ENCODE measurements around the gene RPS6KB1.
"Not testable (repeated sequence)": the region's sequence is repeated elsewhere in the genome, so short reads cannot be mapped to it uniquely, and the experiment has no call there.

The RPS6KB1 gene

GRCh38 chr17:59893676-59894100, 767 bp downstream of the RPS6KB1 start:
- Histone ChIP-seq H3K4me3 (ENCODE audit: insufficient read depth, low read depth, low read length) (peak overlapping the region; percentile 94), H3K27me3 (ENCODE audit: control insufficient read depth, insufficient read depth, low read length, poor library complexity, severe bottlenecking) (no peaks in the 10 kb centered on the region), H3K4me1 (ENCODE audit: control insufficient read depth, insufficient read depth, low read length) (peaks cover 7% of the 10 kb centered on the region), H3K27ac (ENCODE audit: insufficient read depth, low read depth, low read length, poor library complexity, severe bottlenecking) (no peak overlapping the region), H3K36me3 (ENCODE audit: control insufficient read depth, insufficient read depth, low read length) (no peaks in the 10 kb centered on the region), H3K9me3 (ENCODE audit: control insufficient read depth, low read length) (no peaks in the 10 kb centered on the region)
- 5 to 8% methylated on average over 11 of the region's 11 CpGs for WGBS, 2 experiments

- 93 to 96% methylated on average over 4 of the region's 4 CpGs for WGBS, 2 experiments
- no peak overlapping the region for H3K27ac ChIP-seq (ENCODE audit: insufficient read depth, low read depth, low read length, poor library complexity, severe bottlenecking)
- no peaks in the 10 kb centered on the region for H3K27me3 ChIP-seq (ENCODE audit: control insufficient read depth, insufficient read depth, low read length, poor library complexity, severe bottlenecking)
- no peaks in the 10 kb centered on the region for H3K36me3 ChIP-seq (ENCODE audit: control insufficient read depth, insufficient read depth, low read length)
- H3K4me1 ChIP-seq (ENCODE audit: control insufficient read depth, insufficient read depth, low read length): peaks cover 7% of the 10 kb centered on the region
- H3K4me3 ChIP-seq (ENCODE audit: insufficient read depth, low read depth, low read length): no peak overlapping the region
- no peaks in the 10 kb centered on the region for H3K9me3 ChIP-seq (ENCODE audit: control insufficient read depth, low read length)
Observed at GRCh38 chr17:59897090-59897489, 4.2 kb downstream of the RPS6KB1 start.

DNA sequence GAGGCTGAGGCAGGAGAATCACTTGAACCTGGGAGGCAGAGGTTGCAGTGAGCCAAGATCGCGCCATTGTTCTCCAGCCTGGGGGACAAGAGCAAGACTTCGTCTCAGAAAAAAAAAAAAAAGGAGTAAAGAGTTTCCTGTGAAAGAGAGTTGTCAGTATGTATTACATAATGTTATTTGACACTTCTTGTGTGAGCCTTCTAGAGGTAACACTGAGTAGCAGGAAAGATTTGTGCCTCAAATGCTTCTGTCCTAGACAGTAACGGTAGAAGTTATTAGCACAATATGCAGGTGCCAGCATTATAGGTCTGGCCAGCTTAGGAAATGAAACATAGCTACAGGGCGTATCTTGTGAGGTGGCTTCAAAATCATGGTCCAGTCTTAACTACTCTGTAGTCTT, 6.2 kb downstream of the RPS6KB1 start:
- H3K36me3 ChIP-seq (ENCODE audit: control insufficient read depth, insufficient read depth, low read length): no peaks in the 10 kb centered on the region
- no peaks in the 10 kb centered on the region for H3K27me3 ChIP-seq (ENCODE audit: control insufficient read depth, insufficient read depth, low read length, poor library complexity, severe bottlenecking)
- H3K4me3 ChIP-seq (ENCODE audit: insufficient read depth, low read depth, low read length): no peak overlapping the region
- no peak overlapping the region for H3K27ac ChIP-seq (ENCODE audit: insufficient read depth, low read depth, low read length, poor library complexity, severe bottlenecking)
- no peaks in the 10 kb centered on the region for H3K9me3 ChIP-seq (ENCODE audit: control insufficient read depth, low read length)
- whole genome bisulfite sequencing, 2 experiments: 93 to 94% methylated on average over 5 of the region's 5 CpGs
- H3K4me1 ChIP-seq (ENCODE audit: control insufficient read depth, insufficient read depth, low read length): peaks cover 2% of the 10 kb centered on the region

GRCh38 chr17:59901604-59902003, 8.7 kb downstream of the RPS6KB1 start:
- H3K27ac ChIP-seq (ENCODE audit: insufficient read depth, low read depth, low read length, poor library complexity, severe bottlenecking): no peak overlapping the region
- WGBS, 2 experiments: 97% methylated on average over 8 of the region's 8 CpGs
- no peaks in the 10 kb centered on the region for H3K36me3 ChIP-seq (ENCODE audit: control insufficient read depth, insufficient read depth, low read length)
- no peaks in the 10 kb centered on the region for H3K4me1 ChIP-seq (ENCODE audit: control insufficient read depth, insufficient read depth, low read length)
- no peaks in the 10 kb centered on the region for H3K9me3 ChIP-seq (ENCODE audit: control insufficient read depth, low read length)
- H3K27me3 ChIP-seq (ENCODE audit: control insufficient read depth, insufficient read depth, low read length, poor library complexity, severe bottlenecking): no peaks in the 10 kb centered on the region
- H3K4me3 ChIP-seq (ENCODE audit: insufficient read depth, low read depth, low read length): no peak overlapping the region

GRCh38 chr17:59903455-59903854, 10.5 kb downstream of the RPS6KB1 start:
- no peak overlapping the region for H3K4me3 ChIP-seq (ENCODE audit: insufficient read depth, low read depth, low read length)
- H3K27ac ChIP-seq (ENCODE audit: insufficient read depth, low read depth, low read length, poor library complexity, severe bottlenecking): no peak overlapping the region
- H3K36me3 ChIP-seq (ENCODE audit: control insufficient read depth, insufficient read depth, low read length): no peaks in the 10 kb centered on the region
- 100% methylated on average over 1 of the region's 2 CpGs; no CpG with 5 or more reads in 1 of the 2 experiments for WGBS, 2 experiments
- no peaks in the 10 kb centered on the region for H3K9me3 ChIP-seq (ENCODE audit: control insufficient read depth, low read length)
- no peaks in the 10 kb centered on the region for H3K4me1 ChIP-seq (ENCODE audit: control insufficient read depth, insufficient read depth, low read length)
- no peaks in the 10 kb centered on the region for H3K27me3 ChIP-seq (ENCODE audit: control insufficient read depth, insufficient read depth, low read length, poor library complexity, severe bottlenecking)

GRCh38 chr17:59907467-59907866, 14.5 kb downstream of the RPS6KB1 start:
- Histone ChIP-seq H3K27me3 (ENCODE audit: control insufficient read depth, insufficient read depth, low read length, poor library complexity, severe bottlenecking) (no peaks in the 10 kb centered on the region), H3K36me3 (ENCODE audit: control insufficient read depth, insufficient read depth, low read length) (no peaks in the 10 kb centered on the region), H3K27ac (ENCODE audit: insufficient read depth, low read depth, low read length, poor library complexity, severe bottlenecking) (no peak overlapping the region), H3K4me3 (ENCODE audit: insufficient read depth, low read depth, low read length) (no peak overlapping the region), H3K4me1 (ENCODE audit: control insufficient read depth, insufficient read depth, low read length) (no peaks in the 10 kb centered on the region), H3K9me3 (ENCODE audit: control insufficient read depth, low read length) (no peaks in the 10 kb centered on the region)
- WGBS, 2 experiments: 95 to 100% methylated on average over 3 of the region's 3 CpGs

GRCh38 chr17:59914274-59914854, 21.4 kb downstream of the RPS6KB1 start:
- Histone ChIP-seq H3K4me3 (ENCODE audit: insufficient read depth, low read depth, low read length) (no peak overlapping the region), H3K36me3 (ENCODE audit: control insufficient read depth, insufficient read depth, low read length) (no peaks in the 10 kb centered on the region), H3K27ac (ENCODE audit: insufficient read depth, low read depth, low read length, poor library complexity, severe bottlenecking) (no peak overlapping the region), H3K27me3 (ENCODE audit: control insufficient read depth, insufficient read depth, low read length, poor library complexity, severe bottlenecking) (no peaks in the 10 kb centered on the region), H3K4me1 (ENCODE audit: control insufficient read depth, insufficient read depth, low read length) (no peaks in the 10 kb centered on the region), H3K9me3 (ENCODE audit: control insufficient read depth, low read length) (no peaks in the 10 kb centered on the region)
- WGBS, 2 experiments: 100% methylated on average over 1 of the region's 1 CpG

GRCh38 chr17:59916446-59916845, 23.5 kb downstream of the RPS6KB1 start:
- H3K4me3 ChIP-seq (ENCODE audit: insufficient read depth, low read depth, low read length): no peak overlapping the region
- no peaks in the 10 kb centered on the region for H3K36me3 ChIP-seq (ENCODE audit: control insufficient read depth, insufficient read depth, low read length)
- H3K27ac ChIP-seq (ENCODE audit: insufficient read depth, low read depth, low read length, poor library complexity, severe bottlenecking): no peak overlapping the region

DNA sequence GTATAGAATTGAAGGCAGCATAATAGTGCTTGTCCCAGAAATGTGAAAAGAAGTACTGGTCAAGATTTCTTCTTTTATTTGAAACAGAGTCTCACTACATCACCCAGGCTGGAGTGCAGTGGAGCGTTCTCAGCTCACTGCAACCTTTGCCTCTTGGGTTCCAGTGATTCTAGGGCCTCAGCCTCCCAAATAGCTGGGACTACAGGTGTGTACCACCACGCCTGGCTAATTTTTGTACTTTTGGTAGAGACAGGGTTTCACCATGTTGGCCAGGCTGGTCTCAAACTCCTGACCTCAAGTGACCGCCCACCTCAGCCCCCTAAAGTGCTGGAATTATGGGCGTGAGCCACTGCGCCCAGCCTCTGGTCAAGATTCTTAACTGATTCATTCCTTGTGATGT, 27.7 kb downstream of the RPS6KB1 start:
- H3K27ac ChIP-seq (ENCODE audit: insufficient read depth, low read depth, low read length, poor library complexity, severe bottlenecking); H3K36me3 ChIP-seq (ENCODE audit: control insufficient read depth, insufficient read depth, low read length); H3K4me1 ChIP-seq (ENCODE audit: control insufficient read depth, insufficient read depth, low read length); H3K9me3 ChIP-seq (ENCODE audit: control insufficient read depth, low read length); H3K4me3 ChIP-seq (ENCODE audit: insufficient read depth, low read depth, low read length); H3K27me3 ChIP-seq (ENCODE audit: control insufficient read depth, insufficient read depth, low read length, poor library complexity, severe bottlenecking): not testable (repeated sequence)
- 95 to 96% methylated on average over 5 of the region's 5 CpGs for WGBS, 2 experiments

More at GRCh38 chr17:59916446-59916845, 23.5 kb downstream of the RPS6KB1 start:
- H3K4me1 ChIP-seq (ENCODE audit: control insufficient read depth, insufficient read depth, low read length): no peaks in the 10 kb centered on the region
- no peaks in the 10 kb centered on the region for H3K27me3 ChIP-seq (ENCODE audit: control insufficient read depth, insufficient read depth, low read length, poor library complexity, severe bottlenecking)
- H3K9me3 ChIP-seq (ENCODE audit: control insufficient read depth, low read length): no peaks in the 10 kb centered on the region

- H3K9me3 ChIP-seq (ENCODE audit: control insufficient read depth, low read length); H3K27ac ChIP-seq (ENCODE audit: insufficient read depth, low read depth, low read length, poor library complexity, severe bottlenecking); H3K4me3 ChIP-seq (ENCODE audit: insufficient read depth, low read depth, low read length); H3K4me1 ChIP-seq (ENCODE audit: control insufficient read depth, insufficient read depth, low read length); H3K27me3 ChIP-seq (ENCODE audit: control insufficient read depth, insufficient read depth, low read length, poor library complexity, severe bottlenecking): not testable (repeated sequence)
- H3K36me3 ChIP-seq (ENCODE audit: control insufficient read depth, insufficient read depth, low read length): peaks cover 28% of the 10 kb centered on the region
- WGBS, 2 experiments: 96 to 100% methylated on average over 2 of the region's 2 CpGs
Observed at GRCh38 chr17:59930121-59930520, 37.2 kb downstream of the RPS6KB1 start.

GRCh38 chr17:59930768-59931167, 37.8 kb downstream of the RPS6KB1 start:
- not testable (repeated sequence) for H3K4me3 ChIP-seq (ENCODE audit: insufficient read depth, low read depth, low read length); H3K4me1 ChIP-seq (ENCODE audit: control insufficient read depth, insufficient read depth, low read length); H3K27ac ChIP-seq (ENCODE audit: insufficient read depth, low read depth, low read length, poor library complexity, severe bottlenecking); H3K27me3 ChIP-seq (ENCODE audit: control insufficient read depth, insufficient read depth, low read length, poor library complexity, severe bottlenecking); H3K9me3 ChIP-seq (ENCODE audit: control insufficient read depth, low read length)
- 85 to 94% methylated on average over 3 of the region's 3 CpGs for WGBS, 2 experiments
- peaks cover 28% of the 10 kb centered on the region for H3K36me3 ChIP-seq (ENCODE audit: control insufficient read depth, insufficient read depth, low read length)

All from ectodermal cell (in vitro differentiated cells).